GM12874 (cell line): ENCODE results near the gene DIRAS3.

Experiments
- CTCF ChIP-seq: IDR thresholded peaks from 2 replicates; pipeline ENCODE4 v1.5.1; 2011; ENCODE audit warnings: low read depth, mild to moderate bottlenecking, control low read depth, low read length, moderate library complexity; ENCODE audit not compliant: insufficient read depth

DIRAS3 gene

GRCh38 chr1:68000191-68000590, 50.2 kb downstream of the DIRAS3 start:
- no peak for TF ChIP-seq CTCF

- TF ChIP-seq CTCF = no peak
Observed at GRCh38 chr1:67997746-67998145, 52.7 kb downstream of the DIRAS3 start.
